ENCODE data around the gene WDPCP.

DNA sequence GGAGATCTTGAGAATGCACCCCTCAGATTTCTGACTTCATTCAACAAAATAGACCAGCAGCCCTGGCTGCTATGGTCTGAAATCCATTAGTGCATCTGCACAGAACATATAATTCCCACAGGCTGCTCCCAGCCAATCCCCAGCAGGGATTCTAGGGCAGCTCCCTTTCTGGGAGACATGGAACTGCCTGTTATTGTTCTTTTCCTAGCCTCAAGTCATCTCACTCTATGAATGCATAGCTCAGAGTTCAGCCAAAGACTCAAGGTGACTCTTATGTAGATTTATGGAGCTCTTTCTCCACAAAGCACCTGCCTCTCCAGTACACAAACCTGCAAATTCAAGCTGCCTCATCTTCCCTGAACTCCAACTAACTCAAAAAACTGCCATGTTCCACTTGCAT, 241.9 kb downstream of the WDPCP start:
- TF ChIP-seq, protein P1, sequence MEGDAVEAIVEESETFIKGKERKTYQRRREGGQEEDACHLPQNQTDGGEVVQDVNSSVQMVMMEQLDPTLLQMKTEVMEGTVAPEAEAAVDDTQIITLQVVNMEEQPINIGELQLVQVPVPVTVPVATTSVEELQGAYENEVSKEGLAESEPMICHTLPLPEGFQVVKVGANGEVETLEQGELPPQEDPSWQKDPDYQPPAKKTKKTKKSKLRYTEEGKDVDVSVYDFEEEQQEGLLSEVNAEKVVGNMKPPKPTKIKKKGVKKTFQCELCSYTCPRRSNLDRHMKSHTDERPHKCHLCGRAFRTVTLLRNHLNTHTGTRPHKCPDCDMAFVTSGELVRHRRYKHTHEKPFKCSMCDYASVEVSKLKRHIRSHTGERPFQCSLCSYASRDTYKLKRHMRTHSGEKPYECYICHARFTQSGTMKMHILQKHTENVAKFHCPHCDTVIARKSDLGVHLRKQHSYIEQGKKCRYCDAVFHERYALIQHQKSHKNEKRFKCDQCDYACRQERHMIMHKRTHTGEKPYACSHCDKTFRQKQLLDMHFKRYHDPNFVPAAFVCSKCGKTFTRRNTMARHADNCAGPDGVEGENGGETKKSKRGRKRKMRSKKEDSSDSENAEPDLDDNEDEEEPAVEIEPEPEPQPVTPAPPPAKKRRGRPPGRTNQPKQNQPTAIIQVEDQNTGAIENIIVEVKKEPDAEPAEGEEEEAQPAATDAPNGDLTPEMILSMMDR (IDR thresholded peaks at IDR 0.05; ENCODE audit: low read depth, low read length) = no peak
- TF ChIP-seq POLR2A (IDR thresholded peaks at IDR 0.05; ENCODE audit: extremely low read depth, insufficient read length) (no peak), MYC (IDR thresholded peaks at IDR 0.05; ENCODE audit: low read depth, low read length) (no peak)
- TF ChIP-seq, protein P2, sequence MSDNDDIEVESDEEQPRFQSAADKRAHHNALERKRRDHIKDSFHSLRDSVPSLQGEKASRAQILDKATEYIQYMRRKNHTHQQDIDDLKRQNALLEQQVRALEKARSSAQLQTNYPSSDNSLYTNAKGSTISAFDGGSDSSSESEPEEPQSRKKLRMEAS (IDR thresholded peaks at IDR 0.05; ENCODE audit: low read depth, low read length) = no peak

Data from NB4 (cell line).